A673 (cell line): Measurements from ENCODE around the gene CLSTN2. TPM values are rescaled to one million over a fixed set of nuclear protein-coding genes. Genes with fewer than 3 reads are reported as not detected.

Source experiments
- BruUV-seq: library from RNA; stranded (reverse); fragments of 400-500 nt; replicated peaks from 2 replicates; lab custom pipeline; 2021; lab: Mats Ljungman, UMichigan
- CTCF ChIA-PET: fragments of 300-600 bp; sonication (Branson Sonifier 250); formaldehyde crosslinking; loops from one replicate; lab custom pipeline; 2022; ENCODE audit warnings: antibody characterized with exemption; lab: Charles Lee
- POLR2A ChIA-PET: fragments of 300-600 bp; sonication (Branson Sonifier 250); formaldehyde crosslinking; loops from one replicate; lab custom pipeline; 2022; ENCODE audit warnings: antibody characterized with exemption; ENCODE audit not compliant: low non-redundant PET; lab: Charles Lee
- DNase-seq: peaks from one replicate; pipeline ENCODE4 v3.0.0-alpha.2; 2015; ENCODE audit warnings: low spot score
- H3K27ac ChIP-seq: fragments of 200-600 bp; sonication (generic); 2 replicates; pipeline ENCODE4 v1.5.1; 2016; ENCODE audit warnings: mixed run types, low read depth, mild to moderate bottlenecking, mixed read lengths, antibody characterized with exemption, low read length; ENCODE audit not compliant: poor library complexity, severe bottlenecking
- H3K27me3 ChIP-seq: fragments of 200-600 bp; sonication (generic); replicated peaks from 2 replicates; pipeline ENCODE4 v1.6.1; 2017; ENCODE audit warnings: mixed run types, low read depth, mild to moderate bottlenecking, mixed read lengths, antibody characterized with exemption, low read length; ENCODE audit not compliant: insufficient read depth, poor library complexity
- H3K36me3 ChIP-seq: fragments of 200-600 bp; sonication (generic); 2 replicates; pipeline ENCODE4 v1.6.1; 2016; ENCODE audit warnings: mixed run types, mild to moderate bottlenecking, mixed read lengths, antibody characterized with exemption, low read length; ENCODE audit not compliant: insufficient read depth, poor library complexity, severe bottlenecking
- H3K4me1 ChIP-seq: fragments of 200-600 bp; sonication (generic); 2 replicates; pipeline ENCODE4 v1.6.1; 2017; ENCODE audit warnings: mixed run types, mild to moderate bottlenecking, mixed read lengths, antibody characterized with exemption, low read length; ENCODE audit not compliant: insufficient read depth, poor library complexity, severe bottlenecking
- H3K4me3 ChIP-seq: fragments of 200-600 bp; sonication (generic); 2 replicates; pipeline ENCODE4 v1.5.1; 2016; ENCODE audit warnings: low read depth, mixed run types, mild to moderate bottlenecking, mixed read lengths, low read length; ENCODE audit not compliant: poor library complexity, severe bottlenecking
- H3K9me3 ChIP-seq: fragments of 200-600 bp; sonication (generic); 2 replicates; pipeline ENCODE4 v1.6.1; 2016; ENCODE audit warnings: mixed run types, low read depth, mild to moderate bottlenecking, mixed read lengths, antibody characterized with exemption, low read length; ENCODE audit not compliant: poor library complexity, severe bottlenecking
- CTCF ChIP-seq: fragments of 300-800, 200-600 bp; sonication (generic); conservative IDR thresholded peaks from 2 replicates; pipeline ENCODE4 v1.5.1; 2017; ENCODE audit warnings: low read depth, mild to moderate bottlenecking, antibody characterized with exemption, low read length, moderate library complexity, mixed read lengths
- EZH2 ChIP-seq: fragments of 200-600 bp; sonication (generic); IDR thresholded peaks from 2 replicates; pipeline ENCODE4 v1.6.1; 2017; ENCODE audit warnings: borderline replicate concordance, low read depth, mild to moderate bottlenecking, mixed read lengths, antibody characterized with exemption, low read length; ENCODE audit not compliant: poor library complexity, severe bottlenecking
- intact Hi-C: fragments of 100-400 bp; cut with micrococcal nuclease; formaldehyde crosslinking; loops from one replicate; pipeline ENCODE4 v1.10.0; 2022; ENCODE audit not compliant: unreplicated experiment
- total RNA-seq: library from RNA; stranded (reverse); gene quantifications from 2 replicates; pipeline ENCODE4 v1.2.3, GENCODE V29; 2021

The CLSTN2 gene
- total RNA-seq, 1 experiment from 2014 or later, result 50.7 TPM

- Histone ChIP-seq H3K27me3 (peaks cover 17% of the 10 kb centered on the region), H3K36me3 (no peaks in the 10 kb centered on the region), H3K4me1 (no peaks in the 10 kb centered on the region), H3K27ac (no peak overlapping the region), H3K9me3 (no peaks in the 10 kb centered on the region), H3K4me3 (no peak overlapping the region)
- POLR2A ChIA-PET, result no interaction called here
- BruUV-seq, result no TSS peak
- intact Hi-C loops, result no loop called here
- DNase-seq, result no peak
- TF ChIP-seq CTCF (no peak), EZH2 (no peak)
- CTCF ChIA-PET, result no interaction called here
Measured at GRCh38 chr3:139940622-139941021, 5.6 kb downstream of the CLSTN2 start.

- POLR2A ChIA-PET, result no interaction called here
- H3K36me3 ChIP-seq, result no peaks in the 10 kb centered on the region
- H3K4me1 ChIP-seq, result no peaks in the 10 kb centered on the region
- CTCF ChIA-PET, result no interaction called here
- intact Hi-C loops, result no loop called here
- no peak for DNase-seq
- H3K27ac ChIP-seq, result no peak overlapping the region
- TF ChIP-seq CTCF, result no peak
- TF ChIP-seq EZH2, result no peak
- BruUV-seq, result no TSS peak
- no peaks in the 10 kb centered on the region for H3K9me3 ChIP-seq
- peaks cover 8% of the 10 kb centered on the region for H3K27me3 ChIP-seq
- H3K4me3 ChIP-seq, result no peak overlapping the region
Measured at GRCh38 chr3:139941580-139941979, 6.6 kb downstream of the CLSTN2 start.

- Histone ChIP-seq H3K4me1 (no peaks in the 10 kb centered on the region), H3K9me3 (no peaks in the 10 kb centered on the region), H3K27me3 (no peaks in the 10 kb centered on the region), H3K4me3 (no peak overlapping the region), H3K36me3 (no peaks in the 10 kb centered on the region), H3K27ac (no peak overlapping the region)
- intact Hi-C loops, result no loop called here
- ChIA-PET CTCF (no interaction called here), POLR2A (no interaction called here)
- DNase-seq, result no peak
- BruUV-seq, result no TSS peak
- no peak for TF ChIP-seq CTCF
- no peak for TF ChIP-seq EZH2
Measured at GRCh38 chr3:139944256-139944910, 9.4 kb downstream of the CLSTN2 start.
